SH-SY5Y (cell line): ENCODE results near the gene MPZL1.

Source experiments
- GATA2 ChIP-seq: IDR thresholded peaks from 2 replicates; pipeline ENCODE4 v1.6.1; 2011; ENCODE audit warnings: mild to moderate bottlenecking, low read depth, low read length
- GATA3 ChIP-seq: IDR thresholded peaks from 2 replicates; pipeline ENCODE4 v1.6.1; 2011; ENCODE audit warnings: low read depth, mild to moderate bottlenecking, low read length, moderate library complexity

DNA sequence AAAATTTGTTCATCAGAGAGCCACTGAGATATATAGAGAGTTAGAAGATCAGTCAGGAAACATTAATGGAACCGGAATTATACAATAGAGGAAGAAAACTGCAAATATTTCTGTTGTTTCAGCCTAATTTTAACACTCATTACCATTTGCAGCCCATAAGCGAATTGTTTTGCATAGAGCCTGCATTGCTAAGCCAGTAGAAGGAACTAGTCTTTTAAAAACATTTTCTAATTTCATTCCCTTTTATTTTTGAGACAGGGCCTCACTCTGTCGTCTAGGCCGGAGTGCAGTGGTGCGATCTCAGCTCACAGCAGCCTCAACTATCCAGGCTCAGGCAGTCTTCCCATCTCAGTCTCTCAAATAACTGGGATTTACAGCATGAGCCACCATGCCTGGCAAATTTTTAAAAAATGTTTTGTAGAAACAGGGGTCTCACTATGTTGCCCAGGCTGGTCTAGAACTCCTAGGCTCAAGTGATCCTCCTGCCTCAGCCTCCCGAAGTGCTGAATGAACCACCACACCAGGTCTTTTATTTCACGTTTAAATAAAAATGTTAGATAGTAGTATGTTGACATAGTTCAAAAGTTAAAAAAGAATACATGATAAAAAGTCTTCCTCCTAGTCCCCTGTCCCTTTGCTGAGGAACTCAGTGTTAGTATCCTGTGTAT lies 25.3 kb downstream of the MPZL1 start:
- TF ChIP-seq GATA2: no peak
- TF ChIP-seq GATA3: no peak
